Stimulated activated CD8-positive, alpha-beta memory T cell treated with anti-CD3 and anti-CD28 coated beads, Interleukin-4, amount 100 ng/mL, for 1 hour (primary cell): ENCODE measurements around the gene CPEB4.

Source experiments
- DNase-seq, 2 donors: peaks; one replicate each; pipeline ENCODE4 v3.0.0-alpha.2; 2020; ENCODE audit warnings: low read depth in 2 of 2, low spot score in 1 of 2

Gene CPEB4

DNA sequence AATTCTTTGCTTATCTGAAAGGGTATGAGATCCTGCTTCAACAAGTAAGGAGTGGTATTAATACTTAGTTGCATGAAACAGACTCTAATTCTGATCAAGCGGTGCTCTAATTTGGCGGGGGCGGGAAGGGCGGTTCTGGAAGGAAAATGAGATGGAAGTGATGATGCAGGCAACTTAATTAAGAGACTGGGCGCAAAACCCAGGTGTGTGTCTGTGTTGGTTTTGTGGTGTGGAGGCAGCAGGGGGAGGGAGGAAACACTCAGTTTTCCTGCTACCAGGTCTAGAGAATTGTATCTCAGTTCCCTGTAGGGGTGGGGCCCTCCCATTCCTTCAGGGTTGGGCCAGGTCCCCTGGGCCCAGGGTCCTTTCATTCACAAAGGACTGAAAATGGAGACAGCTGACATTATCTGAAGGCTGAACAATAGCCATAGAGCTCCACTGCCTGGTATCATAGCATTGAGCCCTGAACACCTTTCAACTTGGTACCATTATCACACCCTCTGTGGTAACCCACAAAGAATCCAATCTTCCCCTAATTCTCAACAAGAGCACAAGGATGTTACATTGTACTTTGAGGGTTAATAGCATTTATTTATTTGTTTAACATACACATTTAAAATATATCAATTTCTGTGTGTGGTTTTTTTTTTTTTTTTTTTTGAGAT, 83.7 kb downstream of the CPEB4 start:
- DNase-seq, result no peak

DNA sequence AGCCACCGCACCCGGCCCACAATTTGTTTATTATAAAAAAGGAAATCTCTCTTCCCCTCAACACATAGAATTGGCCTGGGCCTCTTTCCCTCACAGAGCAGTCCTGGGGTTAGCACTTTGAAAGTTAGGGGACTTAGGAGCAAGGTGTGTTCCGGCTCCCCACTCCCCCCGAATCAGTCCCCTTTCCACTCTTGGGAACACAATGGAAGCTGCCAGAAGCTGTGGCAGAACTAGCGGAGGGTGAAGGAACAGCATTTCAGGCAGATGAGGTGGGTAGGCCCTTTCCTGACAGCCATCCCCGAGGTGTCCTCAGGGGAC, 84.4 kb downstream of the CPEB4 start:
- DNase-seq, result no peak

DNA sequence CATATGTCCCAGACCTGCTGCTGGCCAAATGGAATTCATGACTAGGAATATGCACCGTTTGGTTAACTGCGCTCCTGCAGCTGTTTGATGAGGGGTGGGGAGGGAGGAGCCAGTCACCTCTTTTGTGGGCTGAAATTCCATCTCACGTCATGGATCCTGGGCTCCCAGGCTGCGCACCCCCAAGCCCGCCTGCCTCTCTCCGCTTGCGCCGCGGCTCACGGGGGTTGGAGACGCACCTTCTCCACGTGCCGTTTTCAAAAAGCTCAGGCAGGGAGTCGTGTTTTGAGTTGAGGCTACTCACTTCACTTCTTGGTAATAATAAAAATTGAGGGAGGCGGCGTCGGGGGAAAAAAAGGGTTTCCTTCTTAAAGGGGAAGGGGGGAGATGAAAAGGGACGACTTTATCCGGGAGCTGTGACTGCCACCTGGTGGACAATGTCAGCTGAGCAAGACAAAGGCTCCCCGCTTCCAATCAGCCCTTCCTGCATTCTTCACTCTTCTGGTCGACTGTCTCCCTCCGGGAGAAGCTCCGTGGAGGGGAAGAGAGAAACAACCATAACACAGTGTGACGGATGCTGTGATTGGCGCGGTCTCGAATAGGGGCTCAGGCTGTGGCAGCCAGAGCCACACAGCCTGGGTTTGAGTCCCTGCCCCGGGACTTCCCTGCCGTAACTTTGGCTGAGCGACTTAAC, 84.9 kb downstream of the CPEB4 start:
- peak; percentile 44 to 59 for DNase-seq

DNA sequence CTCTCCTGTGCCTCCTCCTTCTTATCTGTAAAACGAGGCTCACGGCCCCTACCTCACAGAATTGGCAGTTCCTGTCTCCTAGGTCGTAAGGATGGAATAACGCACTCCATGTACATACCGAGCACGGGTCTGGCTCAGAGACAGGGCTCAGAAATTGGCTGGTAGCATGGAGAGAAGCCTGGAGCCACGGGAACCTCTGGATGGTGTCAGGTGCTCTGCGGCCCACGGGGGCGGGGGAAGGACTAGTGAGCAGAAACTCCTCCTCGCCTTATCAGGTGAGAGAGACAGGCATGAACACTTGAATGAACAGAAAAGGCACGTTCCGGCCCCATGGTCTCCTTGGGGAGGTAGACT, 85.4 kb downstream of the CPEB4 start:
- DNase-seq, result no peak

DNA sequence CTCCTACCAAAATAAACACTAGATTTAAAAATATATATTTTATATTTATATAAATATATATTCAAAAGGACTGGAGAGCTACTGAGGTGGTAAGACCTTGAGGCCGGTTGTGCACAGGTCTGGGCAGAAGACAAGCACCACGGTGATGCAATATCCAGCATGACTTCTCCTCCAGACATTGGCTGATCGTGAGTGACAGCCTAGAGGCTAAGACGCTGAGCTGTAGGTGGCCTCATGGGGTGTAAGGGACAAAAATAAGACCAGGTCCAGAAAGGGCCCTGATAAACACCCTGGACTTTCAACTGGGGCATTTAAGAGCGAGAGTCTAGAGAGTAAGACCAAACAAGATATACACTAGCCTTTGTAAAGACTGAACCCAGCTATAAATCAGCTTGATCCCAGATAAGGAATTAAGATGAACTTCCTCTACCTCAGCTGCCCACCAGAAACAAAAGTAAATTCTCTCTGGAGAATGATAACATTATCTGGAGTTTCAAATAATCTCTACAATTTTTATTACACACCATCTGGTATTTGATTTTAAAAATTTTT, 86.6 kb downstream of the CPEB4 start:
- no peak for DNase-seq

DNA sequence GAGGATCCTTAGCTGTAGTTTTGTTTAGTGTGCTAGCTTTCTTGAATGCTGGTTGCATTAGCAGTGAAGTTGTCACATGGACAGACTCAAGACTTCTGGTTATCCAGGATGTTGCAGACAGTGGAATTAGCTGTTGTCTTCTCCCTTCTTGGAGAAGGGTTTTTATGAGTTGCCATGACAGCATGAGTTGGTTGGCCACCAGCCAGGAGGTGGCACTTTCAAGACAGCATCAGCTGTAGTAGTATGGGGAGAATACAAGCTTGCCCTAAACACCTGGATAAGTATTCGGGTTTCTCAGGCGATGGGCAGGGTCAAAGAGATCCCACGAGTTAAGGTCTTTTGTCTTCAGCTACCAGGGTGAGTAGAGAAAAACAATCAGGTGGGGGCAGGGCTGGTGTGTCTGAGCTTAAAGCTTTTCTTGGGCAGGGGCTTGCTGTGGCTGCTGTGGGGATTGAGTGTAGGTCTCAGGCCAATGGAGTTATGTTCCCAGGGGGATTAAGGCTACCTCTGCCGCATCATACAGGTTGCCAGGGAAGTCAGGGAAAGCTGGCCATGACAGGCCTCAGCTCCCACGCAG, 93.1 kb downstream of the CPEB4 start:
- DNase-seq, result no peak

DNA sequence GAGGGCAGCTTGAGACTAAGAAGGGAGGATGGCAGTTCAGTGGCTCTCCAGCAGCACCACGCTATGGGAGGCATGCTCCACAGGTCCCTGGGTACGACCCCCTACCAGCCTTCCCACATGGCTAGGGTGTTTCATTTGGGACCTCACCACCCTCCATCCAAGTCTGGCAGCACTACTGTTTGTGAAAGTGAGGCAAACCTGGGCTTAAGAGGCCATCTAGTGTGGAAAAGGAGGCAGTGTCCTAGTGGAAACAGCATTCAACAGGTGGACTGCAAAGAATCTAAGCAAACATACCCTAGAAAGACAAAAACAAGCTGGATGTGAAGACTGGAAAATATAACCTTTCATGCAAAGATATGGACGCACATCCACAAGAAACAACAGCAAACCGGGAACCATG, 96.1 kb downstream of the CPEB4 start:
- no peak for DNase-seq

DNA sequence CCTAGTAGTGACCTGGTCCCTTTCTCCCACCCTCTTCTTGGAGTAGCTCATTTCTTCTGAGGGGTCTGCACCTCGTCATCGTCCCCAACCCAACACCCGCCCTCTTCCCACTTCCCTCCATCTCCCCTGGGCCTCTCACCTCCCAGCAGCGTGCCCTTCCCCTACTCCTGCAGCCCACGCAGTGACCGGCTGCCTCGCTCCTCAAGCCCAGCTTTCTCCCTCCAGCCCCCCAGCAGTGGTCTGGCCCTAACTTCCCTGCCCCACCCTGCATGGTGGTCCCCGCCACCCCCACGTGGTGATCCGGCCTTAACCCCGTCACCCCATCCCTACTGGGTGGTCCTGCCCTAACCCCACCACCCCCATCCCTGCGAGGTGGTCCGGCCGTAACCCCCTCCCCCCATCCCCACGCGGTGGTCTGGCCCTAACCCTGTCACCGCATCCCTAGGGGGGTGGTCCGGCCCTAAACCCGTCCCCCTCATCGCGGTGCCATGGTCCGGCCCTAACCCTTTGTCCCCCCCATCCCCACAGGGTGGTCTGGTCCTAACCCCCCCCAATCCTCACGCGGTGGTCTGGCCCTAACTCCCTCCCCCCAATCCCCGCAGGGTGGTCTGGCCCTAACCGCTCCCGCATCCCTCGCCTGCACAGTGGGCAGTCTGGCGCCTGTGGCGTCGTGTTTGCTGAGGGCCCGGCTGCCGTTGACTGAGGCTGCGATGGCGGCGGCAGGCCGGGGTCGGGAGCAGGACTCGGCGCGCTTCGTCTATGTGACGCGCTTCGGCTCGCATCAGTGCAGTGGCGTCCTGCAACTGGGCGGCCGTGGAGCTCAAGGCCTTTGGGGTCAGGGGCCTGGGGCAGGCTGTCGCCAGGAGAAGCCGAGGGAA, 100.6 kb downstream of the CPEB4 start, which contains the start of gene C5orf47:
Gene C5orf47, plus strand, starts transcription at position 617 of the 878 bp plus-strand sequence. Its CDS starts 94 bp downstream, at position 711.
- DNase-seq, result no peak

DNA sequence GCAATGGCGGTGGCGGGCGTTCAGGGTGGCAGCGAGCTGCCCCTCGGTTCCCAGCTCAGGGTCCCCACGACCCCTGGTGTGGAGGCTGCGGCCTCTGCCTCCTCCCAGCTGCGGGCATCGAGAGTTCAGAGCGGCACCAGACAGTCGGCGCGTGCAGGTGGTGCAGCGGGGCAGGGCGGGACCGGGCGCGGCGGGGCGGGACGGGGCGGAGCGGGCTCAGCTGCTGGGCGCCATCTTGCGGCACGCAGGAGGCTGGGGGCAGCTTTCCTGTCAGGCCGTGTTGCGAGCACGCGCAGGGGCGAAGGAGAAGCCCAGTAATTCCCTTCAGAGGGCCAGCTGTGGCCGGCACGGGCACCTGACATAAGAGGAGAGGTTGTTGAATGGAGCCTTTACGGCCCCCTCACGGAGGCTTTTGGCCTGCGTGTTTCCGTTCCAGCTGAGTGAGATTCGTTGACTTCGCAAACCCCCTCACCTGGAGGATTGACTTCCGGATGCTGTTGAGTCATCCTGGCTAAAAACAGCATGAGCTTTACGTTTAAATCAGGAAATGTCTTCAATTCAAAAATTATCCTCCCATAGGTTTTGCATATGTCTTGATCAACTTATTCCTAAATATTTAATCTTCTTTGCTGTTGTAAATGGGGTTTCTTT, 101.4 kb downstream of the CPEB4 start:
- no peak for DNase-seq

DNA sequence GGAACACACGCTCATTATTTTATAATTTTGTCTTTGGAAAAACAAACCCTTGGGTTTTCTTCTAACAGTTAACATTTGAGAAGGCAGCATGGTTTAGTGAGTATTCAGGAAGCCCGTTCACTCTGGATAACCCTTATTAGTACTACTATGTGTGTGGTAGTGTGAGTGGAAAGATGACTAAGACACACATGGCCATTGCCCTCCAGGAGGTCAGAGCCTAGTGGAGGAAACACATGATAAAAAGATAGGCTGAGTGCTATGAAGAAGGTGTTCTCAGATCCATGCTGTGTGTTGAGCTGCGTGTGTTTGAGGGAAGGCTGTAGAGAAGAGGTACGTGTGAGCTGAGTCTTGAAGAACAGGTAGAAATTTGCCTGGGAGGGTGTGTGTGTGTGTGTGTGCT, 109.2 kb downstream of the CPEB4 start:
- DNase-seq, result no peak

DNA sequence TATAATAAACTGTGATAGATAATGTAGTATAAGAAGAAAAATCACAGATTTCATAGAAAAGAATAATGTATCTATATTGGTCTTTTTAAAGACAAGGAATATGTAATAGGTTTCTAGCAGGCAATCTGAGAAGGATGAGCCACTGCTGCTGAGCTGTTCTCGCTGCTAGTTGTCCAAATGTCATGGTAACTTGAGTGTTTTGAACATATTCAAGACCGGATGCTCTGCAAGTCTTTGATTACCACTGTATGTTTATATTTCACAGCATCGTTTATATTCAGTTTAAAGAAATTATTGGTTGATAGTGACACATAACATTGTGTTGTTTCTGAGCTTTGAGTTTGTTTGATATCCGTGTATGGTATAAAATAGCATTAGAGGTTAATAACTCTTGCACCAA, 110.4 kb downstream of the CPEB4 start:
- no peak for DNase-seq

DNA sequence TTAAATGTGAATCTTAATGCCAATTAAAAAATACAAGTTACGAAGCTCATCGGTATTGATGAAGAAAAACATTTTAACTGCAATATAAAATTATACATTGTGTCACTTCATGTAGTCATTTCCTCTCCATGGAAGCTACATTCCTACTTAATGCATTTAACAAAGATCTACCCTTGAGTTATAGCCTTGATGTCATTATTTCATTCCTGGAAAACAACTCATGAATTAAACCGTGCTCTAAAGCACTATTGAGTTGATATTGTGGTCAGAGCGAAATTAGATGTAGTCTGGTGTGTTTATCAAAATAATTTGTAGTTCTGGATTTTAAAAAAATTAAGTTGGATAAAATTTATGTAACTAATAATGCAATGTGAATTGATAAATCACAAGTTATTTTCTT, 111.9 kb downstream of the CPEB4 start:
- no peak for DNase-seq

DNA sequence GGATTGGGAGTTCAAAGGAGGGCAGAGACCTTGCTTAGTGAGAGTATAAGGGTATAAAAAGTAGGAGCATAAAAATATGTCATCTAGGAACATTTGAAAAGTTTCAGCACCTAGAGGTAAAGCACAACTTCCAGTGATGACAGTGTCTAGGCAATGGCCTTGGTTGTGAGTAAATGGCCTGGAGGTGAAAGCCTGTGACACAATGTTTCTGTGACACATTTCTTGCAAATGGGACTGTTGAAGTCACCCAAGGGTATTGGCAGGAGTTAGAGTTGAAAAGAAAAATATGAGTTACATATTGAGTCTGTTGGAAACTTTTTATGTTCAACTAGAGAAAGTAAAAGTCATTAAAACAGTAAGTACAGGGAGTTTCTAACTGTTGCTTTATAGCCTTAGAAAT, 115.6 kb downstream of the CPEB4 start:
- DNase-seq, result no peak

DNA sequence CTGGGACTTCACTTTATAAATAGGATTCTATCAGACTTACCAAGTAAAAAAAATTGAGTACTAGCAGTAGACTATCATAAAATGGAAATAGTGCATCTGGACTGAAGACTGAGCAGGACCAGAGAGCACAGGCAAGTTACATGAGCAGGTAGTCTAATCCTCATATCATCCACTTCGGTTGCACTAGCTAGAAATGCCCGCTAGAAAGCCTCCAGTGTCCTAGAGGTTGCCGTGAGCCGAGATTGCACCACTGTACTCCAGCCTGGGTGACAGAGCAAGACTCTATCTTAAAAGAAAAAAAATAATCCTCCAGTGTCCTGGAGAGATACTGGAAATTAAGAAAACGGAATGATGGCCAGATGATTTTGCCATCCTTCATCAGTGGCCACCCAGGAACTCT, 120.8 kb downstream of the CPEB4 start:
- DNase-seq, result no peak

DNA sequence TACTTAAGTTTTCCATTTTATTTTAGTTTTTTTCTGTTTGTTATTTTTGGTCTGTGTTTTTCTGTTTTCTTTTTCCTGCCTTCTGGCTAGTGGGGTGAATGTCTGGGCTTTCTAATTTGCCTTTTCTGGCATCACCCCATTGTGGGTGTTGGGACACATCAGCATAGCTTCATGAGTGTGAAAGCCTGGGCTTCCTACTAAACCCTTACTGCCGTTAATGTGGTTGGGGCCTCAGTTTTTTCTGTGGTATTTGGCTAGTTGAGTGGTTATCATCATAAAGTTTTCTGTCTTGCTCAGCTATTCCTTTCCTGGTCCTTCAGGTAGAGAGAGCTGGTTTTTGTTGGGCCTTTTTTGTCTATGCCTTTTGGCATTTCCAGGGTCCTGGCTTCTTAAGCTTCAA, 122.2 kb downstream of the CPEB4 start:
- no peak for DNase-seq

DNA sequence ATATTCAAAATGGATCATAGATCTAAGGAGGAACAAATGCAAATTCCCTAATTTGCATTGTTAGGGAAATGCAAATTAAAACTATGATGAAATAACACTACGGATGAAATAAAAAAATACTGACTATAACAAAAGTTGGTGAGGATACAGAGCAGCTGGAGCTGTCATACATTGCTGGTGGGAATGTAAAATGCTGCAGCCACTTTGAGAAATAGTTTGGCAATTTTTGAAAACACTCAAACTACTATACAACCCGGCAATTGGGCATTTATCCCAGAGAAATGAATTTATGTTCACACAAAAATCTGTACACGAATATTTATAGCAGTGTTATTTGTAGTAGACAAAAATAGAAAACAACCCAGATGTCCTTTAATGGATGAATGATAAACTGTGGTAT, 123.3 kb downstream of the CPEB4 start:
- DNase-seq, result no peak
